GM12878 (cell line): ENCODE data around the gene RFX7. TPM values are rescaled to one million over a fixed set of nuclear protein-coding genes. Genes with fewer than 3 reads are reported as not detected.

Experiments
- ATAC-seq: fragments of 200-7000 bp; cut with Tn5 transposase; 3 replicates; pipeline ENCODE4 v1.9.1; 2020; ENCODE audit warnings: mild to moderate bottlenecking, moderate library complexity
- BruUV-seq: library from RNA; stranded (reverse); fragments of 400-500 nt; replicated peaks from 2 replicates; lab custom pipeline; 2021; lab: Mats Ljungman, UMichigan
- CTCF ChIA-PET: fragments of 300-600 bp; sonication (Branson Sonifier 250); formaldehyde crosslinking; extraction: SDS; loops from one replicate; lab custom pipeline; 2021; ENCODE audit warnings: inconsistent platforms; lab: Yijun Ruan, JAX
- POLR2A ChIA-PET: fragments of 350-600 bp; formaldehyde crosslinking; extraction: SDS; loops from one replicate; lab custom pipeline; 2021; ENCODE audit warnings: inconsistent platforms; lab: Charles Lee
- RAD21 ChIA-PET: fragments of 300-600 bp; sonication (Branson Sonifier 250); formaldehyde crosslinking; loops from one replicate; lab custom pipeline; 2023; ENCODE audit warnings: antibody characterized with exemption; ENCODE audit not compliant: unreplicated experiment; lab: Charles Lee
- SMC1A ChIA-PET: fragments of 300-600 bp; sonication (Branson Sonifier 250); formaldehyde crosslinking; loops from one replicate; lab custom pipeline; 2023; ENCODE audit not compliant: unreplicated experiment, uncharacterized antibody; lab: Charles Lee
- DNase-seq: peaks from one replicate; pipeline ENCODE4 v3.0.0-alpha.2; 2011; ENCODE audit warnings: low read depth, low spot score
- FAIRE-seq: peaks from 3 replicates; lab custom pipeline; 2011; peaks lifted over from hg19 to GRCh38; lab: Jason Lieb, UNC
- H2AFZ ChIP-seq: 2 replicates; pipeline ENCODE4 v1.6.0; 2011; ENCODE audit warnings: low read depth, low read length, control low read depth; ENCODE audit not compliant: control insufficient read depth
- H3K27ac ChIP-seq: 2 replicates; pipeline ENCODE4 v1.5.1; 2011; ENCODE audit warnings: control low read depth; ENCODE audit not compliant: control insufficient read depth, insufficient read depth
- H3K27me3 ChIP-seq, 2 experiments: replicated peaks in 1 of 2; 2 replicates each; pipeline versions ENCODE4 v1.6.0 to v1.6.1; 2011; ENCODE audit warnings: low read length in 1 of 2; ENCODE audit not compliant: control insufficient read depth in 2 of 2, insufficient read depth in 2 of 2
- H3K36me3 ChIP-seq, 2 experiments: 2 replicates each; pipeline ENCODE4 v1.5.1; 2011; ENCODE audit warnings: low read length in 1 of 2; ENCODE audit not compliant: control insufficient read depth in 2 of 2, insufficient read depth in 2 of 2
- H3K4me1 ChIP-seq: 2 replicates; pipeline ENCODE4 v1.6.1; 2011; ENCODE audit warnings: mild to moderate bottlenecking, low read length, moderate library complexity, mixed read lengths; ENCODE audit not compliant: control insufficient read depth, insufficient read depth
- H3K4me2 ChIP-seq: 2 replicates; pipeline ENCODE4 v1.6.0; 2011; ENCODE audit warnings: control low read depth; ENCODE audit not compliant: control insufficient read depth, insufficient read depth
- H3K4me3 ChIP-seq: fragments of 200-600 bp; sonication (generic); 2 replicates; pipeline ENCODE4 v1.5.1; 2016
- H3K79me2 ChIP-seq: 2 replicates; pipeline ENCODE4 v1.6.0; 2011; ENCODE audit warnings: low read length; ENCODE audit not compliant: control insufficient read depth, insufficient read depth
- H3K9ac ChIP-seq: 2 replicates; pipeline ENCODE4 v1.8.0; 2011; ENCODE audit warnings: low read length, control low read depth, mixed read lengths; ENCODE audit not compliant: control insufficient read depth, insufficient read depth
- H3K9me3 ChIP-seq: replicated peaks from 3 replicates; pipeline ENCODE4 v1.5.1; 2011; ENCODE audit warnings: mild to moderate bottlenecking, low read length; ENCODE audit not compliant: control insufficient read depth, insufficient read depth
- H4K20me1 ChIP-seq: 2 replicates; pipeline ENCODE4 v1.6.0; 2011; ENCODE audit not compliant: control insufficient read depth, insufficient read depth
- ATF2 ChIP-seq: IDR thresholded peaks from 2 replicates; pipeline ENCODE4 v1.6.1; 2012; ENCODE audit warnings: low read length, inconsistent platforms
- ATF7 ChIP-seq: fragments of 450-650 bp; IDR thresholded peaks from 2 replicates; pipeline ENCODE4 v1.6.1; 2016; ENCODE audit warnings: low read depth, mild to moderate bottlenecking
- BMI1 ChIP-seq: fragments of 450-650 bp; IDR thresholded peaks from 2 replicates; pipeline ENCODE4 v1.6.1; 2016; ENCODE audit warnings: mild to moderate bottlenecking, moderate library complexity, borderline replicate concordance
- HSF1 ChIP-seq: fragments of 150-350 bp; IDR thresholded peaks from 2 replicates; pipeline ENCODE4 v1.6.1; 2014; ENCODE audit warnings: mild to moderate bottlenecking, low read depth, low read length
- MEF2A ChIP-seq: IDR thresholded peaks from 2 replicates; pipeline ENCODE4 v1.6.1; 2011; ENCODE audit warnings: low read depth, mild to moderate bottlenecking, low read length, moderate library complexity; ENCODE audit not compliant: insufficient read depth
- POU2F2 ChIP-seq: IDR thresholded peaks from 3 replicates; pipeline ENCODE4 v1.6.1; 2011; ENCODE audit warnings: low read depth, mild to moderate bottlenecking, low read length, borderline replicate concordance
- SMAD1 ChIP-seq: fragments of 450-650 bp; IDR thresholded peaks from 2 replicates; pipeline ENCODE4 v1.6.1; 2018; ENCODE audit warnings: mild to moderate bottlenecking, low read depth; ENCODE audit not compliant: partially characterized antibody
- TCF7 ChIP-seq: IDR thresholded peaks from 2 replicates; pipeline ENCODE4 v1.6.1; 2014; ENCODE audit warnings: antibody characterized with exemption, borderline replicate concordance
- WRNIP1 ChIP-seq: IDR thresholded peaks from 2 replicates; pipeline ENCODE4 v1.6.1; 2011; ENCODE audit warnings: low read depth, low read length, improper control_type of control experiment, borderline replicate concordance
- ZBTB4 ChIP-seq: fragments of 450-650 bp; formaldehyde crosslinking; IDR thresholded peaks from 2 replicates; pipeline ENCODE4 v1.4.0; 2022; ENCODE audit warnings: mild to moderate bottlenecking, moderate library complexity
- in situ Hi-C: fragments of 300-500 bp; cut with MboI; formaldehyde crosslinking; loops from 9 replicates; pipeline ENCODE4 v1.14.3; 2018; ENCODE audit warnings: mixed read lengths
- intact Hi-C: fragments of 100-400 bp; cut with micrococcal nuclease; formaldehyde crosslinking; loops from one replicate; pipeline ENCODE4 v1.14.2; 2022; ENCODE audit not compliant: unreplicated experiment
- polyA plus RNA-seq, 11 experiments: library from polyadenylated mRNA; depleted of rRNA in 4 of 11; unstranded in 6 of 11; stranded (reverse) in 5 of 11; fragments of >200 nt; fragmentation: Nextera tagmentation in 4 of 11; fragmentation: Illumina TruSeq in 1 of 11; extraction: Ambion mirVana in 4 of 11; extraction: Trizol in 1 of 11; gene quantifications; 1 replicate in 1 of 11; 2 replicates in 10 of 11; pipeline versions ENCODE4 v1.2.1 to v1.2.3, GENCODE V29; 2011 to 2016; ENCODE audit warnings: inconsistent platforms in 2 of 11, missing spikeins in 2 of 11, low read depth in 1 of 11
- total RNA-seq, 4 experiments: library from RNA; depleted of rRNA in 3 of 4; stranded (reverse); fragments of >200 nt in 3 of 4; fragmentation: Illumina TruSeq in 1 of 4; extraction: Trizol in 1 of 4; gene quantifications; 2 replicates each; pipeline versions ENCODE4 v1.2.1 to v1.2.3, GENCODE V29; 2013 to 2021

RFX7 gene
- total and polyA plus RNA-seq, 10 of the 15 experiments (the other 5 are each of a cell fraction or from before 2014, with no cell fraction given), result 3.2 to 31.4 (median 10.7) TPM

- ChIA-PET SMC1A (interaction anchor here (1.0 kb wide), 1 partner anchor 44 kb away, joined by 3 read pairs; no protein-coding TSS in a partner anchor), CTCF (interaction anchor here (0.6 to 2.1 kb wide), 7 partner anchors 11 to 1428 kb away, joined by 3 to 8 read pairs (median 3); no protein-coding TSS in a partner anchor), POLR2A (no interaction called here), RAD21 (interaction anchor here (0.6 to 1.0 kb wide), 2 partner anchors 141 to 192 kb away, joined by 3 to 4 read pairs; no protein-coding TSS in a partner anchor)
- Histone ChIP-seq H3K79me2 (no peaks in the 10 kb centered on the region), H3K4me3 (no peak overlapping the region), H4K20me1 (no peaks in the 10 kb centered on the region), H3K27me3 (no peaks in the 10 kb centered on the region), H3K4me1 (no peaks in the 10 kb centered on the region), H3K36me3 (no peaks in the 10 kb centered on the region), H3K9me3 (no peaks in the 10 kb centered on the region), H2AFZ (no peak overlapping the region), H3K27ac (no peak overlapping the region), H3K9ac (no peak overlapping the region), H3K4me2 (no peak overlapping the region)
- TF ChIP-seq BMI1, result no peak
- no peak for TF ChIP-seq WRNIP1
- TF ChIP-seq TCF7, result no peak
- TF ChIP-seq MEF2A, result no peak
- no peak for TF ChIP-seq ZBTB4 (CRISPR knock-in tag)
- TF ChIP-seq ATF2, result no peak
- TF ChIP-seq POU2F2, result no peak
- TF ChIP-seq ATF7, result no peak
- no peak for TF ChIP-seq HSF1
- no peak for TF ChIP-seq SMAD1
- intact Hi-C loops (loop anchor here (5.0 to 10.0 kb wide), 2 partner anchors 156 to 408 kb away; no protein-coding TSS in a partner anchor), in situ Hi-C loops (no loop called here)
- ATAC-seq (no peak; the same call in 2 of the 3 replicates), FAIRE-seq (no peak), DNase-seq (no peak)
- BruUV-seq, result no TSS peak
These were observed 190.7 kb downstream of the RFX7 start for GRCh38 chr15:56053046-56053400.
